ENCODE data around the gene NEK10.

Gene NEK10

GRCh38 chr3:27119639-27120038, 249.5 kb downstream of the NEK10 start:
- TF ChIP-seq EZH2 (IDR thresholded peaks at IDR 0.05; ENCODE audit: borderline replicate concordance, low read length), result no peak
- TF ChIP-seq, protein P1, sequence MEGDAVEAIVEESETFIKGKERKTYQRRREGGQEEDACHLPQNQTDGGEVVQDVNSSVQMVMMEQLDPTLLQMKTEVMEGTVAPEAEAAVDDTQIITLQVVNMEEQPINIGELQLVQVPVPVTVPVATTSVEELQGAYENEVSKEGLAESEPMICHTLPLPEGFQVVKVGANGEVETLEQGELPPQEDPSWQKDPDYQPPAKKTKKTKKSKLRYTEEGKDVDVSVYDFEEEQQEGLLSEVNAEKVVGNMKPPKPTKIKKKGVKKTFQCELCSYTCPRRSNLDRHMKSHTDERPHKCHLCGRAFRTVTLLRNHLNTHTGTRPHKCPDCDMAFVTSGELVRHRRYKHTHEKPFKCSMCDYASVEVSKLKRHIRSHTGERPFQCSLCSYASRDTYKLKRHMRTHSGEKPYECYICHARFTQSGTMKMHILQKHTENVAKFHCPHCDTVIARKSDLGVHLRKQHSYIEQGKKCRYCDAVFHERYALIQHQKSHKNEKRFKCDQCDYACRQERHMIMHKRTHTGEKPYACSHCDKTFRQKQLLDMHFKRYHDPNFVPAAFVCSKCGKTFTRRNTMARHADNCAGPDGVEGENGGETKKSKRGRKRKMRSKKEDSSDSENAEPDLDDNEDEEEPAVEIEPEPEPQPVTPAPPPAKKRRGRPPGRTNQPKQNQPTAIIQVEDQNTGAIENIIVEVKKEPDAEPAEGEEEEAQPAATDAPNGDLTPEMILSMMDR (IDR thresholded peaks at IDR 0.05; ENCODE audit: low read length), result no peak
- Histone ChIP-seq H3K27ac (ENCODE audit: low read depth, low read length, poor library complexity, severe bottlenecking) (no peak overlapping the region), H3K27me3 (ENCODE audit: insufficient read depth, low read length) (no peaks in the 10 kb centered on the region), H3K9ac (ENCODE audit: low read length) (no peak overlapping the region), H3K4me1 (ENCODE audit: insufficient read depth, low read length, severe bottlenecking) (no peaks in the 10 kb centered on the region), H3K9me3 (ENCODE audit: low read length) (no peaks in the 10 kb centered on the region), H3K4me3 (ENCODE audit: low read depth, low read length, poor library complexity, severe bottlenecking) (no peak overlapping the region), H3K36me3 (ENCODE audit: insufficient read depth, low read length) (no peaks in the 10 kb centered on the region), H2AFZ (ENCODE audit: low read length) (no peak overlapping the region), H3K9me2 (ENCODE audit: low read depth, low read length) (no peaks in the 10 kb centered on the region), H3F3A (ENCODE audit: insufficient read depth, low read length) (no peaks in the 10 kb centered on the region), H3K79me2 (ENCODE audit: insufficient read depth, low read length) (no peaks in the 10 kb centered on the region), H4K20me1 (ENCODE audit: insufficient read depth, low read length) (no peaks in the 10 kb centered on the region), H3K4me2 (ENCODE audit: low read length) (no peak overlapping the region)

GRCh38 chr3:27115352-27115751, 253.8 kb downstream of the NEK10 start:
- TF ChIP-seq EZH2 (IDR thresholded peaks at IDR 0.05; ENCODE audit: borderline replicate concordance, low read length), result no peak
- TF ChIP-seq, protein P1 (IDR thresholded peaks at IDR 0.05; ENCODE audit: low read length), result no peak
- Histone ChIP-seq H3F3A (ENCODE audit: insufficient read depth, low read length) (no peaks in the 10 kb centered on the region), H3K4me3 (ENCODE audit: low read depth, low read length, poor library complexity, severe bottlenecking) (no peak overlapping the region), H3K9ac (ENCODE audit: low read length) (no peak overlapping the region), H4K20me1 (ENCODE audit: insufficient read depth, low read length) (no peaks in the 10 kb centered on the region), H2AFZ (ENCODE audit: low read length) (no peak overlapping the region), H3K79me2 (ENCODE audit: insufficient read depth, low read length) (no peaks in the 10 kb centered on the region), H3K9me2 (ENCODE audit: low read depth, low read length) (no peaks in the 10 kb centered on the region), H3K9me3 (ENCODE audit: low read length) (no peaks in the 10 kb centered on the region), H3K27me3 (ENCODE audit: insufficient read depth, low read length) (no peaks in the 10 kb centered on the region), H3K36me3 (ENCODE audit: insufficient read depth, low read length) (no peaks in the 10 kb centered on the region), H3K4me1 (ENCODE audit: insufficient read depth, low read length, severe bottlenecking) (no peaks in the 10 kb centered on the region), H3K4me2 (ENCODE audit: low read length) (no peak overlapping the region), H3K27ac (ENCODE audit: low read depth, low read length, poor library complexity, severe bottlenecking) (no peak overlapping the region)

- no peak overlapping the region for H3K4me2 ChIP-seq (ENCODE audit: low read length)
- H3K79me2 ChIP-seq (ENCODE audit: insufficient read depth, low read length), result no peaks in the 10 kb centered on the region
- no peak overlapping the region for H2AFZ ChIP-seq (ENCODE audit: low read length)
- H3K9ac ChIP-seq (ENCODE audit: low read length), result no peak overlapping the region
- H3K36me3 ChIP-seq (ENCODE audit: insufficient read depth, low read length), result no peaks in the 10 kb centered on the region
- H4K20me1 ChIP-seq (ENCODE audit: insufficient read depth, low read length), result no peaks in the 10 kb centered on the region
- TF ChIP-seq EZH2 (IDR thresholded peaks at IDR 0.05; ENCODE audit: borderline replicate concordance, low read length), result no peak
- TF ChIP-seq, protein P1 (IDR thresholded peaks at IDR 0.05; ENCODE audit: low read length), result no peak
- H3K9me2 ChIP-seq (ENCODE audit: low read depth, low read length), result no peaks in the 10 kb centered on the region
- H3K9me3 ChIP-seq (ENCODE audit: low read length), result no peaks in the 10 kb centered on the region
- no peak overlapping the region for H3K4me3 ChIP-seq (ENCODE audit: low read depth, low read length, poor library complexity, severe bottlenecking)
- H3K4me1 ChIP-seq (ENCODE audit: insufficient read depth, low read length, severe bottlenecking), result no peaks in the 10 kb centered on the region
- H3F3A ChIP-seq (ENCODE audit: insufficient read depth, low read length), result no peaks in the 10 kb centered on the region
- no peak overlapping the region for H3K27ac ChIP-seq (ENCODE audit: low read depth, low read length, poor library complexity, severe bottlenecking)
- H3K27me3 ChIP-seq (ENCODE audit: insufficient read depth, low read length), result no peaks in the 10 kb centered on the region
Observed at GRCh38 chr3:27114684-27115083, 254.5 kb downstream of the NEK10 start.
